ENCODE measurements around the gene C19orf67. TPM values are rescaled to one million over a fixed set of nuclear protein-coding genes. Genes with fewer than 3 reads are reported as not detected.
A peak's percentile ranks its signal among the peaks of the same experiment; 100 is the strongest.

Gene C19orf67
- total and polyA plus RNA-seq, 2 of the 4 experiments (the other 2 are of a cell fraction), result not detected

GRCh38 chr19:14088634-14089411, 3.2 kb upstream of the C19orf67 start:
- Histone ChIP-seq H2BK120ac (ENCODE audit: low read depth, low read length) (no peak overlapping the region), H3K18ac (ENCODE audit: low read depth, low read length) (no peak overlapping the region), H3K36me3 (ENCODE audit: control insufficient read depth, insufficient read depth, low read length) (peaks cover 12% of the 10 kb centered on the region), H3K56ac (ENCODE audit: extremely low read depth, insufficient read depth, low read length) (peak overlapping the region; percentile 16; the same call in 1 of the 2 replicates), H4K8ac (ENCODE audit: low read depth in 2 of 2, low read length in 2 of 2) (no peak overlapping the region), H4K91ac (ENCODE audit: insufficient read depth, low read depth, low read length) (no peak overlapping the region), H2BK5ac (ENCODE audit: low read depth, low read length, poor library complexity, severe bottlenecking) (no peak overlapping the region), H4K5ac (ENCODE audit: low read depth, low read length) (no peak overlapping the region), H3K9ac (ENCODE audit: low read depth, low read length) (peak overlapping the region; percentile 23; the same call in 1 of the 2 replicates), H3K9me3 (ENCODE audit: control insufficient read depth, insufficient read depth, low read length) (peaks cover 8% of the 10 kb centered on the region), H3K27ac (ENCODE audit: insufficient read depth, low read length) (no peak overlapping the region), H3K4ac (ENCODE audit: low read depth, low read length) (no peak overlapping the region), H2AK9ac (replicated peaks; ENCODE audit: low read depth, low read length, poor library complexity) (peak overlapping the region; percentile 75), H3K4me1 (ENCODE audit: control insufficient read depth, insufficient read depth, low read length) (no peaks in the 10 kb centered on the region), H3K4me2 (ENCODE audit: low read depth, low read length) (peak overlapping the region; percentile 63), H3K4me3 (ENCODE audit: insufficient read depth, low read depth, low read length) (peak overlapping the region; percentile 62), H2BK15ac (ENCODE audit: low read depth, low read length) (no peak overlapping the region), H3K14ac (replicated peaks; ENCODE audit: low read depth, low read length) (0 out of 2 replicates have a peak overlapping the region, but pooled peaks have one; percentile 70), H2AFZ (replicated peaks; ENCODE audit: low read length, poor library complexity) (no peak overlapping the region), H2AK5ac (ENCODE audit: low read depth, low read length) (peak overlapping the region; percentile 37; the same call in 1 of the 2 replicates), H3K23ac (ENCODE audit: low read depth, low read length) (peak overlapping the region; percentile 80; the same call in 1 of the 2 replicates), H3K79me1 (ENCODE audit: low read depth in 1 of 2, low read length in 2 of 2) (peaks cover 0 to 6% of the 10 kb centered on the region in 2 experiments; a peak in 2 of 4 replicates), H3K27me3 (ENCODE audit: control insufficient read depth, insufficient read depth, low read length) (no peaks in the 10 kb centered on the region), H3K9me1 (ENCODE audit: insufficient read depth, low read length) (no peaks in the 10 kb centered on the region), H4K20me1 (ENCODE audit: insufficient read depth, low read length) (peaks cover 7% of the 10 kb centered on the region), H2BK20ac (ENCODE audit: low read depth, low read length) (no peak overlapping the region)
- BruUV-seq (replicated peaks), result no TSS peak
- intact Hi-C loops (cut with micrococcal nuclease), result no loop called here
- in situ Hi-C loops (cut with MboI; ENCODE audit: low sequenced_read_pairs), result loop anchor here (25.0 kb wide), 1 partner anchor 327 kb away; the partner anchor contains the start of genes C19orf53 and MRI1
- ChIA-PET POLR2A (ENCODE audit: unreplicated experiment) (no interaction called here), CTCF (no interaction called here)
- no peak for ATAC-seq (ENCODE audit: low read depth)
- dilution Hi-C loops (cut with HindIII; ENCODE audit: low sequenced_read_pairs, unreplicated experiment), result no loop called here
- DNase-seq, result no peak
- 82% methylated on average over 15 of the region's 30 CpGs; no CpG with 5 or more reads in 1 of the 2 experiments for WGBS, 2 experiments (ENCODE audit: extremely low coverage in 2 of 2, insufficient read length in 1 of 2)
- TF ChIP-seq CEBPB (IDR thresholded peaks at IDR 0.05; ENCODE audit: low read depth, low read length) (no peak), MXI1 (IDR thresholded peaks at IDR 0.05; ENCODE audit: borderline replicate concordance, low read depth, low read length) (no peak), POLR2A (IDR thresholded peaks at IDR 0.05; ENCODE audit: low read depth, low read length) (no peak), ELK1 (IDR thresholded peaks at IDR 0.05; ENCODE audit: borderline replicate concordance, low read depth, low read length) (no peak), BHLHE40 (IDR thresholded peaks at IDR 0.05; ENCODE audit: low read depth, low read length) (no peak), RCOR1 (IDR thresholded peaks at IDR 0.05; ENCODE audit: insufficient replicate concordance, low read length) (no peak), USF2 (IDR thresholded peaks at IDR 0.05; ENCODE audit: low read depth, low read length) (no peak), MAFK (IDR thresholded peaks at IDR 0.05; ENCODE audit: low read depth, low read length) (no peak), CTCF (conservative IDR thresholded peaks at IDR 0.05; ENCODE audit: low read depth, low read length) (no peak), MAZ (IDR thresholded peaks at IDR 0.05; ENCODE audit: borderline replicate concordance, low read depth, low read length) (no peak), SMC3 (IDR thresholded peaks at IDR 0.05; ENCODE audit: low read depth, low read length) (no peak)

Measured in IMR-90 (cell line).